HG02642 (cell line): Measurements from ENCODE around the gene SLC12A6.
"Not testable (repeated sequence)": the region's sequence is repeated elsewhere in the genome, so short reads cannot be mapped to it uniquely, and the experiment has no call there.

Source experiments
- ATAC-seq: cut with Tn5 transposase; IDR thresholded peaks from one replicate; pipeline ENCODE4 v1.9.1; 2021; ENCODE audit warnings: mild to moderate bottlenecking; ENCODE audit not compliant: unreplicated experiment, poor library complexity

Gene SLC12A6

GRCh38 chr15:34213690-34214089, 123.9 kb downstream of the SLC12A6 start:
- no peak for ATAC-seq

GRCh38 chr15:34209421-34210282, 127.9 kb downstream of the SLC12A6 start, which contains the start of gene KATNBL1:
TSS of gene KATNBL1 (minus strand) at chr15:34210096. CDS start at chr15:34163676, 46,420 bp downstream.
- ATAC-seq, result peak; percentile 88

- no peak for ATAC-seq
These were observed 131.6 kb downstream of the SLC12A6 start for GRCh38 chr15:34206011-34206410.

GRCh38 chr15:34203936-34204335, 133.6 kb downstream of the SLC12A6 start:
- ATAC-seq, result no peak

GRCh38 chr15:34203305-34203704, 134.3 kb downstream of the SLC12A6 start:
- no peak for ATAC-seq

GRCh38 chr15:34193272-34193671, 144.3 kb downstream of the SLC12A6 start:
- ATAC-seq, result not testable (repeated sequence)

- ATAC-seq, result no peak
These were observed 148.9 kb downstream of the SLC12A6 start for GRCh38 chr15:34188711-34189110.

- no peak for ATAC-seq
These were observed 151.9 kb downstream of the SLC12A6 start for GRCh38 chr15:34185666-34186065.

GRCh38 chr15:34182942-34183341, 154.6 kb downstream of the SLC12A6 start:
- ATAC-seq, result no peak
